Posterior cingulate gyrus (tissue), 11 donors: ENCODE measurements around the gene CCL2.

Source experiments
- DNase-seq, 10 donors: peaks; one replicate each; pipeline versions ENCODE4 v3.0.0 to v3.0.0-alpha.2; 2020 to 2021; ENCODE audit warnings: mixed read lengths in 3 of 10
- intact Hi-C: fragments of 100-400 bp; cut with DNase I; formaldehyde crosslinking; loops from one replicate; pipeline ENCODE4 v1.15.1; 2023

The CCL2 gene

DNA sequence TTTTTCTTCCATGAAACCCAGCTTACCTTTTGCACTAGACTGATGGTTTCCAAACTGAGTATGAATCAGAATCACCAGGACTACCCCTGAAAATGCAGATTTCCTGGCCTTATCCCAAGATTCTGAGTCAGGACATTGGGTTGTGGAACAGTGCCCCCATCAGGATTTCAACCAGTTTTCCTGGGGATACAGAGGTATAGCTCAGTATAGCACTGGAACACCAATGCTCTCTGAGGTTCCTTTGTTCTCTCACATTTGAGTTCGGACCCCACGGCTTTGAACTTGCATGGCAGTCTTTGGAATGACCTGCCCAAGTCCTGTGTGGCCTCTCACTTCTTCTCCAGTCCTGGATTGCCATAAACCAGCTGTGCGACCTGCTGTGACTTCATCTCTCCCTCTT lies 51.4 kb downstream of the CCL2 start:
- intact Hi-C loops: loop anchor here (2.0 kb wide), 1 partner anchor 106 kb away; no protein-coding TSS in a partner anchor
- no peak for DNase-seq
